Measurements from ENCODE around the gene TRIM54. TPM values are rescaled to one million over a fixed set of nuclear protein-coding genes. Genes with fewer than 3 reads are reported as not detected.

Gene TRIM54
- total RNA-seq (2014; rRNA removed): 0.51 and 1.6 TPM in 2 replicates
- Bru-seq, nascent RNA: percentile 22 among the genes with signal in this experiment
- percentile 17 among the genes with signal in this experiment for BruChase-seq, experiment 1, labeled RNA remaining after a 6-hour chase
- percentile 16 among the genes with signal in this experiment for BruChase-seq, experiment 2, labeled RNA remaining after a 2-hour chase
- long read RNA-seq: 0 reads

- peak; percentile 44 for ATAC-seq
- Histone ChIP-seq H3K4me3 (ENCODE audit: low read length) (no peak within 1 kb of the TSS), H4K20me1 (ENCODE audit: low read length) (no peaks in the 10 kb centered on the region), H3K27ac (ENCODE audit: low read length) (peak within 1 kb of the TSS; percentile 29; the same call in 1 of the 2 replicates), H2AFZ (ENCODE audit: low read length) (peak within 1 kb of the TSS; percentile 59), H3K9me2 (replicated peaks; ENCODE audit: low read length) (no peaks in the 10 kb centered on the region), H3F3A (ENCODE audit: low read length, unreplicated experiment) (no peaks in the 10 kb centered on the region), H3K36me3 (ENCODE audit: low read depth, low read length) (no peaks in the 10 kb centered on the region), H3K4me2 (ENCODE audit: low read length) (peak within 1 kb of the TSS; percentile 32), H3K79me2 (ENCODE audit: low read length) (no peaks in the 10 kb centered on the region), H3K9me3 (ENCODE audit: low read length) (no peaks in the 10 kb centered on the region), H3K27me3 (ENCODE audit: low read length) (no peaks in the 10 kb centered on the region), H3K9ac (ENCODE audit: low read length) (no peak within 1 kb of the TSS), H3K4me1 (ENCODE audit: insufficient read depth, low read length) (peaks cover 20% of the 10 kb centered on the region)
- no TSS peak for BruUV-seq (replicated peaks)
- POLR2A ChIA-PET (ENCODE audit: unreplicated experiment): interaction anchor here (0.6 kb wide), 1 partner anchor 70 kb away, joined by 3 read pairs; the partner anchor contains the start of genes ATRAID and SLC5A6
- intact Hi-C loops (cut with micrococcal nuclease): loop anchor here (5.0 kb wide), 1 partner anchor 70 kb away; the partner anchor contains the start of genes ATRAID and SLC5A6
- DNase-seq: peak; percentile 49
- no peak for TF ChIP-seq EZH2 (IDR thresholded peaks at IDR 0.05; ENCODE audit: low read length, unreplicated experiment)
- TF ChIP-seq CTCF (conservative IDR thresholded peaks at IDR 0.05; ENCODE audit: low read depth, low read length): no peak
- TF ChIP-seq EZH2phosphoT487 (IDR thresholded peaks at IDR 0.05; ENCODE audit: borderline replicate concordance, low read length): no peak
- CTCF ChIA-PET: no interaction called here
Measured at GRCh38 chr2:27281855-27282559, at the start of gene TRIM54. TSS of gene TRIM54 (plus strand) at chr2:27282429. CDS start at chr2:27282732, 303 bp downstream.

- no peaks in the 10 kb centered on the region for H3K9me3 ChIP-seq (ENCODE audit: low read length)
- H3K4me2 ChIP-seq (ENCODE audit: low read length): no peak overlapping the region
- ChIA-PET CTCF (no interaction called here), POLR2A (ENCODE audit: unreplicated experiment) (no interaction called here)
- TSS peak; percentile 23 for BruUV-seq (replicated peaks)
- no peaks in the 10 kb centered on the region for H3K27me3 ChIP-seq (ENCODE audit: low read length)
- H3K4me1 ChIP-seq (ENCODE audit: insufficient read depth, low read length): no peaks in the 10 kb centered on the region
- no peaks in the 10 kb centered on the region for H3K79me2 ChIP-seq (ENCODE audit: low read length)
- H2AFZ ChIP-seq (ENCODE audit: low read length): no peak overlapping the region
- no peaks in the 10 kb centered on the region for H3K9me2 ChIP-seq (replicated peaks; ENCODE audit: low read length)
- H3K36me3 ChIP-seq (ENCODE audit: low read depth, low read length): peaks cover 75% of the 10 kb centered on the region
- no peak for TF ChIP-seq CTCF (conservative IDR thresholded peaks at IDR 0.05; ENCODE audit: low read depth, low read length)
- no peak for TF ChIP-seq EZH2 (IDR thresholded peaks at IDR 0.05; ENCODE audit: low read length, unreplicated experiment)
- TF ChIP-seq EZH2phosphoT487 (IDR thresholded peaks at IDR 0.05; ENCODE audit: borderline replicate concordance, low read length): no peak
- ATAC-seq (no peak), DNase-seq (no peak)
- H3K9ac ChIP-seq (ENCODE audit: low read length): no peak overlapping the region
- no peaks in the 10 kb centered on the region for H4K20me1 ChIP-seq (ENCODE audit: low read length)
- no peak overlapping the region for H3K27ac ChIP-seq (ENCODE audit: low read length)
- no peaks in the 10 kb centered on the region for H3F3A ChIP-seq (ENCODE audit: low read length, unreplicated experiment)
- intact Hi-C loops (cut with micrococcal nuclease): no loop called here
- H3K4me3 ChIP-seq (ENCODE audit: low read length): no peak overlapping the region
Measured at GRCh38 chr2:27233341-27233740, 48.9 kb upstream of the TRIM54 start.

- POLR2A ChIA-PET (ENCODE audit: unreplicated experiment): no interaction called here
- no peak overlapping the region for H3K9ac ChIP-seq (ENCODE audit: low read length)
Measured at GRCh38 chr2:27236136-27236535, 46.1 kb upstream of the TRIM54 start.

More at GRCh38 chr2:27236136-27236535, 46.1 kb upstream of the TRIM54 start:
- Histone ChIP-seq H3K4me2 (ENCODE audit: low read length) (no peak overlapping the region), H3K27me3 (ENCODE audit: low read length) (no peaks in the 10 kb centered on the region), H3K79me2 (ENCODE audit: low read length) (no peaks in the 10 kb centered on the region), H3K4me3 (ENCODE audit: low read length) (no peak overlapping the region), H3K4me1 (ENCODE audit: insufficient read depth, low read length) (no peaks in the 10 kb centered on the region), H3K9me3 (ENCODE audit: low read length) (no peaks in the 10 kb centered on the region), H3K9me2 (replicated peaks; ENCODE audit: low read length) (no peaks in the 10 kb centered on the region), H3K27ac (ENCODE audit: low read length) (no peak overlapping the region), H3K36me3 (ENCODE audit: low read depth, low read length) (peaks cover 85% of the 10 kb centered on the region), H4K20me1 (ENCODE audit: low read length) (no peaks in the 10 kb centered on the region), H2AFZ (ENCODE audit: low read length) (no peak overlapping the region), H3F3A (ENCODE audit: low read length, unreplicated experiment) (no peaks in the 10 kb centered on the region)
- intact Hi-C loops (cut with micrococcal nuclease): no loop called here
- TF ChIP-seq EZH2 (IDR thresholded peaks at IDR 0.05; ENCODE audit: low read length, unreplicated experiment) (no peak), CTCF (conservative IDR thresholded peaks at IDR 0.05; ENCODE audit: low read depth, low read length) (no peak), EZH2phosphoT487 (IDR thresholded peaks at IDR 0.05; ENCODE audit: borderline replicate concordance, low read length) (no peak)
- ATAC-seq (no peak), DNase-seq (no peak)
- no TSS peak for BruUV-seq (replicated peaks)
- CTCF ChIA-PET: no interaction called here

All from PC-3 (cell line).